Gastroesophageal sphincter (tissue), 3 donors: ENCODE measurements around the gene C10orf105.

Source experiments
- EP300 ChIP-seq: sonication (generic); formaldehyde crosslinking; IDR thresholded peaks from one replicate; pipeline ENCODE4 v1.6.1; 2017; ENCODE audit warnings: antibody characterized with exemption, mild to moderate bottlenecking
- POLR2AphosphoS5 ChIP-seq: sonication (generic); formaldehyde crosslinking; IDR thresholded peaks from one replicate; pipeline ENCODE4 v1.6.1; 2017; ENCODE audit warnings: antibody characterized with exemption
- TF ChIP-seq, protein P1 (sequence below), 4 experiments: fragments of 200-600 bp in 2 of 4; fragments of 450-650 bp in 2 of 4; sonication (generic) in 1 of 4; IDR thresholded peaks; one replicate each; pipeline ENCODE4 v1.5.1; 2017 to 2019; ENCODE audit warnings: antibody characterized with exemption in 4 of 4, mild to moderate bottlenecking in 2 of 4, moderate library complexity in 2 of 4

DNA sequence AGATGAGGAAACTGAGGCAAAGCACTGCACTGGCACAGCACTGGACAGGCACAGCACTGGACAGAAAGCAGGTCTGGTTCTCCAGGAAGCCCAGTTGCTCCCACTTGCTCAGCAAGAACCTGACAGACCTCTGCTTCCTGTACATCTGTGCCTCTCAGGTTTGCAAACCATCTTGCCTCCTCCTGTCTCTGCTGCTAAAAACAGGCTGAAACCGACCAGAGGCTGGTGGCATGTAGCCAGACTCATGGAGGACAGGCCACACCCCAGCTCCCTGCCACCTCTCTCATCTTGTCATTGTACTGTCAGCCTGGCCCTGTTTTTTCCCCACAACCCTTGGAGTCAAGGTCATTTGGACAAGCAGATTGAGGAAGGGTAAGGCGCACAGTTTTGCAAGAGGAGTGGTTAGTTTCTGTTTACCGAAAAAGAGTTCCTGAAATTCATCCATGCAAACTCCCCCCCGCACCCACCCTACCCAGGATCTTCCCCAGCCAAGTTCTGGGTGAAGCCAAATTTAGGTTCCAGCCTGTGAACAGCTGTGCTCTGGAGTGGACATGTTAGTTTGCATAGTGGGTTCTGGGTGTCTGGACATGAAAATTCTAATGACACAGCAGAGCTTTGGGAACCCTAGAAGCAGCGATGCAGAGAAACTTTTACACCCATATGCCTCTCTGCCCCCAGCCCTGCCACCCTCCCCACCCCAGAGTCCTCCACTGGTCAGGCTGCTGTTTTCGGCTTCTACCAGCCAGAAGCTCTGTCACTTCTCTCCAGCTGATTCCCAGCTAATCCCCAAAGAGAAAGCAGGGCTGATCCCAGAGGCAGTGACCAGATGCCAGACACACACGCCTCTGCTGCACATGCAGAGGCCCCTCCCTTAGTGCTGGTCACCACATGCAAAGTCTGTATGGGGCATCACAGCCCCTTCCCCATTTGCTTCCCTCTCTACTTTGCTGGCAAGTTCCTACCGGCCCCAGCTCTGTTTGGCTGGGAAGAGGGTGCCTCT, 8.5 kb upstream of the C10orf105 start:
- TF ChIP-seq, protein P1, sequence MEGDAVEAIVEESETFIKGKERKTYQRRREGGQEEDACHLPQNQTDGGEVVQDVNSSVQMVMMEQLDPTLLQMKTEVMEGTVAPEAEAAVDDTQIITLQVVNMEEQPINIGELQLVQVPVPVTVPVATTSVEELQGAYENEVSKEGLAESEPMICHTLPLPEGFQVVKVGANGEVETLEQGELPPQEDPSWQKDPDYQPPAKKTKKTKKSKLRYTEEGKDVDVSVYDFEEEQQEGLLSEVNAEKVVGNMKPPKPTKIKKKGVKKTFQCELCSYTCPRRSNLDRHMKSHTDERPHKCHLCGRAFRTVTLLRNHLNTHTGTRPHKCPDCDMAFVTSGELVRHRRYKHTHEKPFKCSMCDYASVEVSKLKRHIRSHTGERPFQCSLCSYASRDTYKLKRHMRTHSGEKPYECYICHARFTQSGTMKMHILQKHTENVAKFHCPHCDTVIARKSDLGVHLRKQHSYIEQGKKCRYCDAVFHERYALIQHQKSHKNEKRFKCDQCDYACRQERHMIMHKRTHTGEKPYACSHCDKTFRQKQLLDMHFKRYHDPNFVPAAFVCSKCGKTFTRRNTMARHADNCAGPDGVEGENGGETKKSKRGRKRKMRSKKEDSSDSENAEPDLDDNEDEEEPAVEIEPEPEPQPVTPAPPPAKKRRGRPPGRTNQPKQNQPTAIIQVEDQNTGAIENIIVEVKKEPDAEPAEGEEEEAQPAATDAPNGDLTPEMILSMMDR (IDR thresholded peaks at IDR 0.05), result no peak
- TF ChIP-seq POLR2AphosphoS5 (peak; percentile 33), EP300 (no peak)
